Keratinocyte (primary cell): ENCODE results near the gene THOC1. TPM values are rescaled to one million over a fixed set of nuclear protein-coding genes. Genes with fewer than 3 reads are reported as not detected.

Experiments
- DNase-seq: peaks from one replicate; pipeline ENCODE4 v3.0.0-alpha.2; 2011; ENCODE audit warnings: low read depth, missing footprints, low spot score
- FAIRE-seq: peaks from 2 replicates; lab custom pipeline; 2011; peaks lifted over from hg19 to GRCh38; lab: Jason Lieb, UNC
- H2AFZ ChIP-seq: 2 replicates; pipeline ENCODE4 v1.6.0; 2012; ENCODE audit warnings: low read length, control low read depth, inconsistent platforms; ENCODE audit not compliant: control insufficient read depth
- H3K27ac ChIP-seq: 2 replicates; pipeline ENCODE4 v1.5.1; 2011; ENCODE audit warnings: low read length; ENCODE audit not compliant: control insufficient read depth, insufficient read depth
- H3K27me3 ChIP-seq: 3 replicates; pipeline ENCODE4 v1.6.0; 2011; ENCODE audit warnings: low read length; ENCODE audit not compliant: control insufficient read depth, insufficient read depth; ENCODE audit errors: extremely low read depth
- H3K36me3 ChIP-seq, 2 experiments: 2 replicates in 1 of 2; 3 replicates in 1 of 2; pipeline ENCODE4 v1.5.1; 2011; ENCODE audit warnings: low read length in 2 of 2, mild to moderate bottlenecking in 1 of 2; ENCODE audit not compliant: control insufficient read depth in 2 of 2, insufficient read depth in 2 of 2; ENCODE audit errors: extremely low read depth in 1 of 2
- H3K4me1 ChIP-seq: 3 replicates; pipeline ENCODE4 v1.5.1; 2011; ENCODE audit warnings: low read length; ENCODE audit not compliant: control insufficient read depth, insufficient read depth; ENCODE audit errors: extremely low read depth
- H3K4me2 ChIP-seq: 3 replicates; pipeline ENCODE4 v1.6.0; 2011; ENCODE audit warnings: low read depth, low read length; ENCODE audit not compliant: control insufficient read depth, insufficient read depth; ENCODE audit errors: extremely low read depth
- H3K4me3 ChIP-seq, 3 experiments: fragments of 200-600 bp in 1 of 3; sonication (generic) in 1 of 3; 2 replicates in 2 of 3; 3 replicates in 1 of 3; pipeline ENCODE4 v1.5.1; 2011 to 2016; ENCODE audit warnings: low read length in 3 of 3, mild to moderate bottlenecking in 3 of 3, control low read depth in 2 of 3, inconsistent platforms in 1 of 3, low read depth in 1 of 3, mixed read lengths in 1 of 3, mixed run types in 1 of 3, moderate library complexity in 1 of 3; ENCODE audit not compliant: control insufficient read depth in 2 of 3, insufficient read depth in 2 of 3; ENCODE audit errors: extremely low read depth in 1 of 3
- H3K79me2 ChIP-seq: 2 replicates; pipeline ENCODE4 v1.6.0; 2012; ENCODE audit warnings: low read length; ENCODE audit not compliant: control insufficient read depth, insufficient read depth
- H3K9ac ChIP-seq: 3 replicates; pipeline ENCODE4 v1.6.0; 2011; ENCODE audit warnings: low read length; ENCODE audit not compliant: control insufficient read depth, insufficient read depth; ENCODE audit errors: extremely low read depth
- H3K9me1 ChIP-seq: 3 replicates; pipeline ENCODE4 v1.6.0; 2011; ENCODE audit warnings: low read length; ENCODE audit not compliant: control insufficient read depth, insufficient read depth; ENCODE audit errors: extremely low read depth
- H3K9me3 ChIP-seq: 2 replicates; pipeline ENCODE4 v1.5.1; 2012; ENCODE audit warnings: low read depth, low read length; ENCODE audit not compliant: control insufficient read depth
- H4K20me1 ChIP-seq: 3 replicates; pipeline ENCODE4 v1.6.0; 2011; ENCODE audit warnings: low read length; ENCODE audit not compliant: control insufficient read depth, insufficient read depth; ENCODE audit errors: extremely low read depth
- EZH2 ChIP-seq: IDR thresholded peaks from one replicate; pipeline ENCODE4 v1.6.1; 2012; ENCODE audit warnings: inconsistent platforms, mild to moderate bottlenecking, low read length, moderate library complexity
- dilution Hi-C: fragments of 300-500 bp; cut with MboI; formaldehyde crosslinking; loops from one replicate; pipeline ENCODE4 v1.7.0; 2020; ENCODE audit warnings: low sequenced_read_pairs; ENCODE audit not compliant: extremely low pct_ligation_motif_present
- polyA plus RNA-seq, 5 experiments: library from polyadenylated mRNA; depleted of rRNA in 3 of 5; stranded (reverse) in 3 of 5; stranded (forward) in 1 of 5; unstranded in 1 of 5; fragments of >200 nt; gene quantifications; 1 replicate in 1 of 5; 2 replicates in 3 of 5; 3 replicates in 1 of 5; pipeline versions ENCODE4 v1.2.1 to v1.2.3, GENCODE V29; 2011 to 2012; ENCODE audit warnings: missing spikeins in 2 of 5, low read depth in 1 of 5, low replicate concordance in 1 of 5
- TF ChIP-seq, protein P1 (sequence below), 3 experiments: IDR thresholded peaks in 1 of 3; conservative IDR thresholded peaks in 1 of 3; optimal IDR thresholded peaks in 1 of 3; 2 replicates in 2 of 3; 3 replicates in 1 of 3; pipeline versions ENCODE3 to v1.5.1; 2011; ENCODE audit warnings: low read length in 3 of 3, mild to moderate bottlenecking in 3 of 3, moderate library complexity in 2 of 3, control low read depth in 1 of 3, inconsistent platforms in 1 of 3; ENCODE audit not compliant: insufficient read depth in 2 of 3; ENCODE audit errors: extremely low read depth in 1 of 3

The THOC1 gene
- polyA plus RNA-seq, 1 donor (not counting 4 experiments of a cell fraction or from before 2014, with no cell fraction given): 35.8 TPM

- Histone ChIP-seq H4K20me1 (no peaks in the 10 kb centered on the region), H3K27me3 (no peaks in the 10 kb centered on the region), H3K79me2 (no peaks in the 10 kb centered on the region), H3K27ac (no peak overlapping the region), H3K9me1 (no peaks in the 10 kb centered on the region), H2AFZ (no peak overlapping the region), H3K9me3 (no peaks in the 10 kb centered on the region), H3K9ac (no peak overlapping the region), H3K4me1 (no peaks in the 10 kb centered on the region), H3K4me2 (no peak overlapping the region), H3K36me3 (peaks cover 0 to 4% of the 10 kb centered on the region in 2 experiments), H3K4me3 (no peak overlapping the region)
- DNase-seq: no peak
- dilution Hi-C loops: no loop called here
- TF ChIP-seq, protein P1, sequence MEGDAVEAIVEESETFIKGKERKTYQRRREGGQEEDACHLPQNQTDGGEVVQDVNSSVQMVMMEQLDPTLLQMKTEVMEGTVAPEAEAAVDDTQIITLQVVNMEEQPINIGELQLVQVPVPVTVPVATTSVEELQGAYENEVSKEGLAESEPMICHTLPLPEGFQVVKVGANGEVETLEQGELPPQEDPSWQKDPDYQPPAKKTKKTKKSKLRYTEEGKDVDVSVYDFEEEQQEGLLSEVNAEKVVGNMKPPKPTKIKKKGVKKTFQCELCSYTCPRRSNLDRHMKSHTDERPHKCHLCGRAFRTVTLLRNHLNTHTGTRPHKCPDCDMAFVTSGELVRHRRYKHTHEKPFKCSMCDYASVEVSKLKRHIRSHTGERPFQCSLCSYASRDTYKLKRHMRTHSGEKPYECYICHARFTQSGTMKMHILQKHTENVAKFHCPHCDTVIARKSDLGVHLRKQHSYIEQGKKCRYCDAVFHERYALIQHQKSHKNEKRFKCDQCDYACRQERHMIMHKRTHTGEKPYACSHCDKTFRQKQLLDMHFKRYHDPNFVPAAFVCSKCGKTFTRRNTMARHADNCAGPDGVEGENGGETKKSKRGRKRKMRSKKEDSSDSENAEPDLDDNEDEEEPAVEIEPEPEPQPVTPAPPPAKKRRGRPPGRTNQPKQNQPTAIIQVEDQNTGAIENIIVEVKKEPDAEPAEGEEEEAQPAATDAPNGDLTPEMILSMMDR (optimal IDR thresholded peaks at IDR 0.05 in 1 of 3, IDR thresholded peaks at IDR 0.05 in 1 of 3, conservative IDR thresholded peaks at IDR 0.05 in 1 of 3; ENCODE audit: extremely low read depth in 1 of 3, insufficient read depth in 2 of 3, low read length in 3 of 3): no peak
- TF ChIP-seq EZH2: no peak
- no peak for FAIRE-seq
Observed at GRCh38 chr18:227902-228301, 39.9 kb downstream of the THOC1 start.

DNA sequence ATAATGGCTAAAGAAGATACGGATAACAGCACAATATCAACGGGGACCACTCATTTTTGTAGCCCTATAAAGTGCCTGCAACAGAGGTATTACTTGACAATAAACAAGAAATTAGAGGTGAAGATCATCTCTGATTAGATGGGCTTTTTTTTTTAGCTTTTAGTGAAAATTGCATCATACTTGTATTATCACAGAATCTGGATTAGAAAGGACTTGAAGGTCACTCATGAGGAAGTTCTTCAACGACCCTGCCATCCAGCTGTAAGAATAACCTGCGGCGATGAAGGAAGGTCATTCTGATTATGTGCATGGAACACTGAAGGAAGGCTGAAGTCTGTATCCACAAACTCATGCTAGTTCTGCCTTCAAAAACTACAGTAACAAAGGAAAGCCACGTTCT is 40.5 kb downstream of the THOC1 start:
- Histone ChIP-seq H3K36me3 (peaks cover 0 to 4% of the 10 kb centered on the region in 2 experiments), H2AFZ (no peak overlapping the region), H3K9me3 (no peaks in the 10 kb centered on the region), H3K4me2 (no peak overlapping the region), H3K9me1 (no peaks in the 10 kb centered on the region), H3K27me3 (no peaks in the 10 kb centered on the region), H3K27ac (no peak overlapping the region), H4K20me1 (no peaks in the 10 kb centered on the region), H3K9ac (no peak overlapping the region), H3K79me2 (no peaks in the 10 kb centered on the region), H3K4me1 (no peaks in the 10 kb centered on the region), H3K4me3 (no peak overlapping the region)
- FAIRE-seq (no peak), DNase-seq (no peak)
- TF ChIP-seq, protein P1 (optimal IDR thresholded peaks at IDR 0.05 in 1 of 3, IDR thresholded peaks at IDR 0.05 in 1 of 3, conservative IDR thresholded peaks at IDR 0.05 in 1 of 3; ENCODE audit: extremely low read depth in 1 of 3, insufficient read depth in 2 of 3, low read length in 3 of 3): no peak
- no peak for TF ChIP-seq EZH2
- dilution Hi-C loops: no loop called here
